Transverse colon (tissue), 3 donors: ENCODE measurements around the gene NNMT.

ENCODE experiments used
- CTCF ChIP-seq, 5 experiments: fragments of 200-600 bp in 3 of 5; fragments of 450-650 bp in 2 of 5; sonication (generic) in 3 of 5; IDR thresholded peaks; 1 replicate in 2 of 5; 2 replicates in 3 of 5; pipeline ENCODE4 v1.5.1; 2016 to 2017; ENCODE audit warnings: antibody characterized with exemption in 5 of 5, inconsistent platforms in 3 of 5, mild to moderate bottlenecking in 2 of 5, moderate library complexity in 1 of 5
- EP300 ChIP-seq: sonication (generic); formaldehyde crosslinking; IDR thresholded peaks from one replicate; pipeline ENCODE4 v1.6.1; 2017; ENCODE audit warnings: antibody characterized with exemption, low read depth
- POLR2A ChIP-seq: fragments of 450-650 bp; IDR thresholded peaks from one replicate; pipeline ENCODE4 v1.6.1; 2016; ENCODE audit warnings: antibody characterized with exemption, mild to moderate bottlenecking, moderate library complexity

- no peak for TF ChIP-seq EP300
- no peak for TF ChIP-seq CTCF (IDR thresholded peaks at IDR 0.05)
- TF ChIP-seq POLR2A, result no peak
Measured at GRCh38 chr11:114304065-114304464, 7.9 kb downstream of the NNMT start.
